Right lobe of liver (tissue), 4 donors: Measurements from ENCODE around the gene SYMPK.

ENCODE experiments used
- POLR2A ChIP-seq: fragments of 450-650 bp; IDR thresholded peaks from one replicate; pipeline ENCODE4 v1.6.1; 2017; ENCODE audit warnings: antibody characterized with exemption, mild to moderate bottlenecking
- TF ChIP-seq, protein P1 (sequence below), 4 donors: fragments of 200-600 bp in 3 of 4; fragments of 450-650 bp in 1 of 4; IDR thresholded peaks; one replicate each; pipeline versions ENCODE4 v1.5.1 to v1.8.0; 2016 to 2022; ENCODE audit warnings: antibody characterized with exemption in 4 of 4, mild to moderate bottlenecking in 2 of 4
- donor health status: DM: no; HTN: no; CAD: no.
- donor health status: DM: no; HTN: no; CAD: no.
- donor health status: DM: no; HTN: yes; CAD: no.

DNA sequence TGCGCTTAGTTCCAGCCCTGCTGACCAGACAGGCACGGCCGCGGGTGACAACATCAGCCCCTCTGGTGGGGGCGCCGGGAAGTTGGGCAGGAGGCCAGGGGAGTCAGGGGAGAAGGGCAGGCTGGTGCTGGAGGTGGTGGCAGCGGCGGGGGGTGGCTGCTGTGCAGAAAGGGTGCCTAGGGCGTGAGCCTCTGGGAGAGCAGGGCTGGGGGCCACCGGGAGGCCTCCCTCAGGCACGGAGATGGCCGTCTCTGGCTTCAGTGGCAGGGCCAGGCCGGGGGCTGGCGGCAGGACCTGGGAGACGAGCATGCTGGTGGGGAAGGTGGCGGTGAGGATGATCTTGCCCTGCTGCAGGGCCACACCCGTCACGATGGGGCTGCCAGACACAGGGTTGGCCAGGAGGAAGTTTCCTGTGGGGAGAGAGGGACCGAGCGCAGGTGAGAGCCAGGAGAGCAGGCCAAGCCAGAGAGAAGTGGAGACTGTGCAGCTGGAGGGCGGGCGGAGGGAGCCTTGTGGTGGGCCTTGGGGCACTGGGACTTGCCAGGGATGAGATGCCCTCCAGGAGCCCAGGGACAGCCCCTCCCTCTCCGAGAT lies 97.1 kb downstream of the SYMPK start:
- TF ChIP-seq, protein P1, sequence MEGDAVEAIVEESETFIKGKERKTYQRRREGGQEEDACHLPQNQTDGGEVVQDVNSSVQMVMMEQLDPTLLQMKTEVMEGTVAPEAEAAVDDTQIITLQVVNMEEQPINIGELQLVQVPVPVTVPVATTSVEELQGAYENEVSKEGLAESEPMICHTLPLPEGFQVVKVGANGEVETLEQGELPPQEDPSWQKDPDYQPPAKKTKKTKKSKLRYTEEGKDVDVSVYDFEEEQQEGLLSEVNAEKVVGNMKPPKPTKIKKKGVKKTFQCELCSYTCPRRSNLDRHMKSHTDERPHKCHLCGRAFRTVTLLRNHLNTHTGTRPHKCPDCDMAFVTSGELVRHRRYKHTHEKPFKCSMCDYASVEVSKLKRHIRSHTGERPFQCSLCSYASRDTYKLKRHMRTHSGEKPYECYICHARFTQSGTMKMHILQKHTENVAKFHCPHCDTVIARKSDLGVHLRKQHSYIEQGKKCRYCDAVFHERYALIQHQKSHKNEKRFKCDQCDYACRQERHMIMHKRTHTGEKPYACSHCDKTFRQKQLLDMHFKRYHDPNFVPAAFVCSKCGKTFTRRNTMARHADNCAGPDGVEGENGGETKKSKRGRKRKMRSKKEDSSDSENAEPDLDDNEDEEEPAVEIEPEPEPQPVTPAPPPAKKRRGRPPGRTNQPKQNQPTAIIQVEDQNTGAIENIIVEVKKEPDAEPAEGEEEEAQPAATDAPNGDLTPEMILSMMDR (IDR thresholded peaks at IDR 0.05) = no peak
- no peak for TF ChIP-seq POLR2A
